Hepatocyte (in vitro differentiated cells): Measurements from ENCODE around the gene KIAA1671.

ENCODE experiments used
- EZH2phosphoT487 ChIP-seq: fragments of 200-600 bp; sonication (generic); IDR thresholded peaks from one replicate; pipeline ENCODE4 v1.6.1; 2018; ENCODE audit warnings: antibody characterized with exemption, mild to moderate bottlenecking, low read depth, moderate library complexity; ENCODE audit not compliant: unreplicated experiment, severe bottlenecking
- TF ChIP-seq, protein P1 (sequence below): fragments of 200-600 bp; sonication (generic); IDR thresholded peaks from 2 replicates; pipeline ENCODE4 v1.5.1; 2016; ENCODE audit warnings: antibody characterized with exemption, mild to moderate bottlenecking; ENCODE audit not compliant: poor library complexity

- TF ChIP-seq, protein P1, sequence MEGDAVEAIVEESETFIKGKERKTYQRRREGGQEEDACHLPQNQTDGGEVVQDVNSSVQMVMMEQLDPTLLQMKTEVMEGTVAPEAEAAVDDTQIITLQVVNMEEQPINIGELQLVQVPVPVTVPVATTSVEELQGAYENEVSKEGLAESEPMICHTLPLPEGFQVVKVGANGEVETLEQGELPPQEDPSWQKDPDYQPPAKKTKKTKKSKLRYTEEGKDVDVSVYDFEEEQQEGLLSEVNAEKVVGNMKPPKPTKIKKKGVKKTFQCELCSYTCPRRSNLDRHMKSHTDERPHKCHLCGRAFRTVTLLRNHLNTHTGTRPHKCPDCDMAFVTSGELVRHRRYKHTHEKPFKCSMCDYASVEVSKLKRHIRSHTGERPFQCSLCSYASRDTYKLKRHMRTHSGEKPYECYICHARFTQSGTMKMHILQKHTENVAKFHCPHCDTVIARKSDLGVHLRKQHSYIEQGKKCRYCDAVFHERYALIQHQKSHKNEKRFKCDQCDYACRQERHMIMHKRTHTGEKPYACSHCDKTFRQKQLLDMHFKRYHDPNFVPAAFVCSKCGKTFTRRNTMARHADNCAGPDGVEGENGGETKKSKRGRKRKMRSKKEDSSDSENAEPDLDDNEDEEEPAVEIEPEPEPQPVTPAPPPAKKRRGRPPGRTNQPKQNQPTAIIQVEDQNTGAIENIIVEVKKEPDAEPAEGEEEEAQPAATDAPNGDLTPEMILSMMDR, result no peak
- TF ChIP-seq EZH2phosphoT487, result no peak
Measured at GRCh38 chr22:25119609-25120008, 167.1 kb downstream of the KIAA1671 start.
